CD4-positive, alpha-beta T cell treated with Interleukin-1 beta for 1 hour (primary cell): ENCODE measurements around the gene PLAAT5.

Source experiments
- DNase-seq, 2 donors: peaks; one replicate each; pipeline ENCODE4 v3.0.0-alpha.2; 2020 to 2022

Gene PLAAT5

GRCh38 chr11:63511048-63511748 is 20.2 kb upstream of the PLAAT5 start:
- no peak for DNase-seq

DNA sequence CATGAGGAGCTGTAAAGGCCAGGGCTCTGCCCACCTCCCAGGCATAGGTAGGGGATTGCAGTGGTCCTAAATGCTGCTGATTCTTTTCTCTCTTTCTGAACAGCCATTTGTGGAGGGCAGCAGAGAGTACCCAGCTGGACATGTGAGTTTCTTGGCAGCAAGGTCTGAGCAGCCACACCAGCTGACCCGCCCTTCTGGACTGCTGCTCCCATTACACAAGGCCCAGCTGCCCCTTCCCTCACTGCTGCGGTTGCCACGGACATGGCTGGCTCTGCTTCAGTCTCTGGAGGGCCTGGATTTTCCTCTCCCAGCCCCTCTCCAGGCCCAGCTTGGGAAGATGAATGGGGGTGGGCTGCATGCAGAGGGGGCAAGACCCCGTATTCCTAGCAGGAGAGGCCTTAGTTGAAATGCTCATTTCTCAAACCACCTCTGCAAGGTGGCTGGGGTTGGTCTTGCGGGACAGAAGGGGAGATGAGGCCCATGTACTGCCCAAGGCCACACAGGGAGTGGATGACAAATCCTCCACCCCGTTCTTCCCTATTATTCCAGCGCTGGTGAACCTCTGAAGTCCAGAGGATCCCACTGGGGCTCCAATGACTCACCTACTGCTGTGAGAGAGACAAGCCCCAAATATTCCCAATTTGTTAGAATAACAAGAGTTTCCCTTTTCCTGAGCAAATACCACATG is 19.5 kb upstream of the PLAAT5 start:
- no peak for DNase-seq

DNA sequence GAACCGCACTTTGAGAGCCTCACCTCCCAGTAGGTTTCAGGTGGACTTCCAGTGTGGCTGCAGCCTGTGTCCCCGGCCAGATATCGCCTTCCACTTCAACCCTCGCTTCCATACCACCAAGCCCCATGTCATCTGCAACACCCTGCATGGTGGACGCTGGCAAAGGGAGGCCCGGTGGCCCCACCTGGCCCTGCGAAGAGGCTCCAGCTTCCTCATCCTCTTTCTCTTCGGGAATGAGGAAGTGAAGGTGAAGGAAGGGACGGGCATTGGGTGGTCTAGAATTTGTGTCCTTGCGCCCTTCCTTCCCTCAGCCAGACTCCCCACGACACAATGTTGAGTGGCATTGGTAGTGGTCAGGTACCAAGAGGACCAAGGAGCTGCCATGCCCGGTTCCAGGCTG is 17.8 kb upstream of the PLAAT5 start:
- no peak for DNase-seq

- DNase-seq: peak in 1 of 2 donors; percentile 31
Observed at GRCh38 chr11:63508009-63508408, 17.0 kb upstream of the PLAAT5 start.

DNA sequence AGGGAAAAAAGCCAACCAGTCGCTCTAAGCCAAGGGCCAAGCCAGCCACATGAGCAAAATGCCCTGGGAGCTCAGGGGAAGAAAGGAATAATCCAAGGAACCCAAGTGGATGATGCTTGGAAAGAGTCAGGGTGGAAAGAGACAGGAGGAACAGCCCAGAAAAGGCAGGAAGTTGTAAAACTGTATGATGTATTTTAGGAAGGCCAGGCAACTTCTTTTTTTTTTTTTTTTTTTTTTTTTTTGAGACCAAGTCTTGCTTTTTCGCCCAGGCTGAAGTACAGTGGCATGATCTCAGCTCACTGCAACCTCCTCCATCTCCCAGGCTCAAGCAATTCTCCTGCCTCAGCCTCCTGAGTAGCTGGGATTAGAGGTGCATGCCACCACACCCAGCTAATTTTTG is 16.5 kb upstream of the PLAAT5 start:
- no peak for DNase-seq

DNA sequence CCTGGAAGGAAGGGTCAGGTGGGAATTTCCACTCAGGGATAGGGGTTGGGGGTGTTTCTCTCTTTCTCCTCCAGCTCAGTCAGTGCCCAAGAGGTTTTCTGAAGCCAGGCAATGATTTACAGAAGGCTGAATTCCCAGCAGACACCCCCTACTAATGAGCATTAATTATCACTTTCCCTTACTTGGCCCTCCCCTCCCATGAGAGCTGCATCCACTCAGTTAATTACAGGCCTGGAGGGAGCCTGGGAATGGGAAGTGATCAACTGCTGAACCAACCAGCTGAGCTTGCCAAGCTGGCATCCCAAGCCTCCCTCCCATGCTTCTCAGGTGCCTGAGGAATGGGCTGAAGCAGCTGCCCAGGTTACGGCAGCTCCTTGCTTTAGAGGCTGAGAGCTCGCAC is 15.9 kb upstream of the PLAAT5 start:
- no peak for DNase-seq

DNA sequence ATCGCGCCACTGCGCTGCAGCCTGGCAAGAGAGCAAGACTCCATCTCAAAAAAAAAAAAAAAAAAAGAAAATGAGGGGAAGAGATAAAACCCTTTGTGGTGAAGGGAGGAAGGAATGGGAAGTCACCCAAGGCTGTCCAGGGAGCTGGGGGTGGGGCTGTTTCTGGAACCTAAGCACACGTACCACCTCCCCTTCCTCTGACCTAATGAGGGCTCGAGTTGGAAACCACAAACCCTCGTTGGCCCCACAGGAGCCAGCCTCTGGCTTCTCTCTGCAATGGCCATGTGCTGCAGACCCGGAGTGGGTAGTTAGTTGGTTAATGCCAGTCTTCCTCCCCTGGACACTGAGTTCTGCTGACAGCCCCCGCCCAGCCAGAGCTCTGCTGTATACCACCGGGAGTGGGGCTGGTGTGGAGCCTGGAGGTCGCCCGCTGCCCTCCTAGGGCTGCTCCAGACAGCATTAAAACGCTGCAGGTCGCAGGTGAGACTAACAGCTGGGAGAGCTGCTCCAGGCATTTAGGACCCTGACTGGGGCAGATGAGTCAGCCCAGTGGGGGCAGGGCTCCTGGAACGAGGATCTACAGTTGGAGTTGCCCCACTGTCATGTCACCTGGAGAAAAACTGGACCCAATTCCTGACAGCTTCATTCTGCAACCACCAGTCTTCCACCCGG is 15.0 kb upstream of the PLAAT5 start, which contains the start of gene LGALS12:
LGALS12 (plus strand) TSS at position 228 of the 672 bp plus-strand sequence; CDS start at position 603, 375 bp downstream.
- peak in 1 of 2 donors; percentile 27 for DNase-seq

DNA sequence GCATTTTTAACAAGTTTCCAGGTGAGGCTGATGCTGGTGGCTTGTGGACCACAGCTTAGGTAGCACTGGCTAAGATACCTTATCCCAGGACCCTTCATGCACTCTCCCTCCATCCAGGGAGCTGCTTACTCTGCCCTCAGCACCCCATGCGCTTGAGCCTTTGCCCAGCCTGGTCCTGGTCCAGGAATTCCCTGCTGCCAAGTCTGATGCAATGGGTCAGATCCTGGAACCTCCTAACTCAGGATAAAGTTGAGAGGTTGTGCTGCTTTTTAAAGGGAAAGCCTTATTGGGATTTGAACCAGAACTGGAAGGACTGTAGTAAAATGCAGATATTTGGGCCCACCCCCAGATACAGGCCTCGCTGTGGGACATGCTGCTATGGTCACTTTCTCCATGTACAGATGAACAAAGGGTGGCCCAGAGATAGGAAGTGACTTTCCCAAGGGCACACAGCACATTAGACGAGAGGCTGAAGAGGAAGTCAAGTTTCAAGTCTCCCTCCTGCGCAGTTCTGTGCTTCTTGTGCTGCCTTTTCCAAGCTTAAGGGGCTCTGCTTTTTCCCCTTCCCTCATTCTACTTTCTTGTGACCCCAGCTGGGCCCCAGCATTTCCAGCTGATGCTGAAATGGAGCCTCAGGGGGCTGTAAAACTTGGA is 14.1 kb upstream of the PLAAT5 start:
- no peak for DNase-seq

- no peak for DNase-seq
Observed at GRCh38 chr11:63504054-63504453, 13.1 kb upstream of the PLAAT5 start.

DNA sequence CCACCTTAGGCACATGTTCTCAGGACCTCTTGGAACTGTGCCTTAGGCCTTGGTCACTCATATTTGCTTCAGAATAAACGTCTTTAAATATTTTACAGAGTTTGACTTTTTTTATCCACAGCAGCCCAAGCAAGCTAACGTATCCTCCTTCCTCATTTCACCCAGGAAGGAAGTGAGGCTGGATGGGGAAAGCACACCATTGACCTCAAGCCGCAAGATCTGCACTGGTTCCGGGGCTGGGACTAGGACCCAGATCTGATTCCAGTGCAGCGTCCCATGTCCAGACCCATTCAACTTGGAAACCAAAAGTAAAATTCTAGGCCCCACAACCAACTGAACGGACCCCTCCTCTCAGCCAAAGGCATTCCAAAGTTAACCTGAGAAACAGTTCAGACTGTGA is 12.5 kb upstream of the PLAAT5 start:
- DNase-seq: peak; percentile 9 to 49

- DNase-seq: no peak
Observed at GRCh38 chr11:63502252-63502820, 11.4 kb upstream of the PLAAT5 start.

- DNase-seq: no peak
Observed at GRCh38 chr11:63501236-63501635, 10.3 kb upstream of the PLAAT5 start.

DNA sequence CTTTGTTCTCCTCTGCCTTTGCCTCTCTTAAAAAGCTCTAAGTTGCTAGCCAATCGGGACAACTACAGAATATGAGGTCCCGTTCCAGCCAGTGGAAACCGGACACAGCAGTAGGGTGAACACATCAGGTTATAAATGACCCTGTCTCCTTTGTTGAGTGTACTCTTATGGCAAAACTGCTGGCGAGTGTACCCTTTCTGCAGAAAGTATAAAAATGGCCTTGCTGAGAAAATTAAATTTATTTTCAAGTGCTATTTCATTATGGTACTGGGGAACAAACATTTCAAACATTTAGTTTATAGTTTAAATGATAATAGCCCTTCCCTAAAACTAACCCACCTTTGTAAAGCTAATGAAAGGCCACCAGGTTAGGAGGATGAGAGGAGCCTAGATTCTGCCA is 8.9 kb upstream of the PLAAT5 start:
- DNase-seq: no peak

DNA sequence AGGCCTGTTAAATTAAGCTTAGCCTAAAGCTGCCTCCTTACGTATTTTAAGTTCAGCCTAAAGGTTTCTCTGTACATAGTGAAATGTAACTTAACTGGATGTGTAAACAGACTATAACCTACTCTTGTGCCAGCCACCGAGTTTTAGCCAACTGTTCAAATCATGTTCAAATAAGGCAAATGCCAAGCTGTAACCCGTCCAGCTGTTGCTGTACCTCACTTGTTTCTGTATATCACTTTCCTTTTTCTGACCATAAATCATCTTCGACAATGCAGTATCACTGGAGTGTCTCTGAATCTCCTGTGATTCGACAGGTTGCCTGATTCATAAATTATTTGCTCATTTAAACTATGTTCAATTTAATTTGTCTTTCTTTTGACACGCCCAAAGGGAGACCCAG is 4.0 kb upstream of the PLAAT5 start:
- no peak for DNase-seq

DNA sequence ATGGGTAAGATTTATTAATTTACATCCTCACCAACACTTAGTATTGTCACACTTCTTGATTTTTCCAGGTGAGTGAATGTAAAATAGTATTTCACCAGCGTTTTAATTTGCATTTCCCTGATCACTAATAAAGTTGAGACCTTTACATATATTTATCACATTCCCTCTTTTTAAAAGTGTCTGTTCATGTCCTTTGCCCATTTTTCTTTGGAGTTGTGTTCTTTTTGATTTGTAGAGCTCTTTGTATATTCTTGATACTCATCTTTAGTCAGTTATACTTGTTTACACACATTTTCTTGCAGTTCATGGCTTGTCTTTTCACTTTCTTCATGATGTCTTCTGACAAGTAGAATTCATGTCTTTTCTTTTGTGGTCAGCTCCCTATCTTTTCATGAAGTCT is 2.2 kb upstream of the PLAAT5 start:
- DNase-seq: no peak

DNA sequence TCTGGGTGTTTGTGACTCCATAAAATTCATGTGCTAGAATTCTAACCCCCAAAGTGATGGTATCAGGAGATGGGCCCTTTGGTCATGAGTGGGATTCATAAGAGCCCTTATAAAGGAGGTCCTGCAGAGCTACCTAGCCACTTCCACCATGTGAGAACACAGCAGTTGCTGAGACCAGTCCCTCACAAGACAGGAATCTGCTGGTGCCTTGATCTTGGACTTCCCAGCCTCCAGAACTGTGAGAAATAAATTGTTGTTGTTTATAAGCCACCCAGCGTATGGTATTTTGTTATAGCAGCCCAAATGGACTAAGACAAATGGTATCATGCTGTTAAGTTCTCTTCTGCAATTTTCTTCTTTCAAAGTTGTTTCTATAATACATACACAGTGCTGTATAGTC is 1.5 kb upstream of the PLAAT5 start:
- no peak for DNase-seq

DNA sequence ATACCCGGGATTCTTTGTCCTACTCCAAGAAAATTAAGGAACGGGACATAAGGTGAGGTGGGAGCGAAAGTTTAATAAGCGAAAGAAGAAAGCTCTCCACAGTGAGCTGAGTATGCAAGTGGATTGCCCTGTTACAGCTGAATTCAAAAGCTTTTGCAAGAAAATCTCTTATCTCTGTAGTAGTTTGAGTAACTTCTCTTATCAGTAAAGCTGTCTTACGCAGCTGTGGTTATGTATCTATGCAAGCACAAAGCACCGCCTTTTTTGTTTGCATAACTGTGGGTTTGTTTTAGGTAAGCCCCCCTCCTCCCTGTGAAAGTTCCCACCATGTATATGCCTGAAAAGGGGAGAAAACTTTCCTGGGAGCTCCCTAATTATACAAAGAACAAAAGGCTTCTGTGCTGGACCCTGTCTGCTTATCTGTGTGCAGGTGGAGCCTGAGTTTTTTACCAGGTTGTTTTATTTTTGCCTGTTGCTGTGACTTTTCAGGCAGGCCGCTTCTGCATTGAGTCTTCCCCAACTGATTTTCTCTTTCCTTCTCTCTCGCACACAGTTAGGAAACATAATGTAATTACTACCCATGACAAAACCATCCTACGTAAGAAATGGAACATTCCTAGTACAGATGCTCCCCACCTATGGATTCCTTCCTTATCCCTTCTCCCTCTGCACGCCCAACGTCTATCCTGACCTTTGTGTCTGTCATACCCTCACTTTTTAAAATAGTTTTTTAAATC is 837 bp upstream of the PLAAT5 start:
- DNase-seq: peak in 1 of 2 donors; percentile 7

- no peak for DNase-seq
Observed at GRCh38 chr11:63491240-63491587, 247 bp upstream of the PLAAT5 start.

DNA sequence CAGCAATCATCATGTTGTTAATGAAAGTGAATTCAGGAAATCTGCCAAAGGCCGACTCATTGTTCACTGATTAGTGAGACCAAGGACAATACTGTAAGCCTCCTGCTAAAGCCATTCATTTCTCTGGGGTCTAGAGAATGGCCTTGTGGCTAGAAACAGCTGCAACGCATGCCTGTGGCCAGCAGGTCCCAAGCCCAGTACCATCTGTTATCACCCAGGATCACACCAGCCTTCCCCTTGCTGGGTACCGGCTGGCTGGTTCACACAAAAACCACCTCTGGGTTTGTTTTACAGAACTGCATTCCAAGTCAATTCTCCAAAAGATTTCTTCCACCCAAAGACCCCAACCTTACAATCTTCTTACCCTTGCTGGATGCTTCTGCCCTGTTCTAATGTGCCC is 1.1 kb downstream of the PLAAT5 start:
- no peak for DNase-seq

GRCh38 chr11:63488789-63489188 is 2.2 kb downstream of the PLAAT5 start:
- no peak for DNase-seq

DNA sequence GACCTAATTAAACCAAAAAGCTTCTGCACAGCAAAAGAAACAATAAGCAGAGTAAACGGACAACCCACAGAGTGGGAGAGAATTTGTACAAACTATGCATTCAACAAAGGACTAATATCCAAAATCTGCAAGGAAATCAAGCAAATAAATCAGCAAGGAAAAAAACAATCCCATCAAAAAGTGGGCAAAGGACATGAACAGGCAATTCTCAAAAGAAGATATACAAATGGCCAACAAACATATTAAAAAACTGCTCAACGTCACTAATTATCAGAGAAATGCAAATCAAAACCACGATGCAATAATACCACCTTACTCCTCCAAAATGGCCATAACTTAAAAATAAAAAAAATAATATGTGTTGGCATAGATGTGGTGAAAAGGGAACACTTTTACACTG is 5.2 kb downstream of the PLAAT5 start:
- DNase-seq: no peak

- no peak for DNase-seq
Observed at GRCh38 chr11:63480039-63480438, 10.9 kb downstream of the PLAAT5 start.

- peak; percentile 55 to 73 for DNase-seq
Observed at GRCh38 chr11:63478896-63479295, 12.1 kb downstream of the PLAAT5 start.
